Cortex of kidney (tissue), 1 donor: ENCODE measurements around the gene SUPT4H1.

Experiments
- DNase-seq: peaks from one replicate; lab custom pipeline; 2025; lab: John Stamatoyannopoulos, UW

SUPT4H1 gene

GRCh38 chr17:58329810-58330537, 22.0 kb downstream of the SUPT4H1 start:
- no peak for DNase-seq

- no peak for DNase-seq
Measured at GRCh38 chr17:58329035-58329809, 22.8 kb downstream of the SUPT4H1 start.

GRCh38 chr17:58328195-58329034, 23.6 kb downstream of the SUPT4H1 start, which contains the start of gene TSPOAP1:
TSPOAP1 (minus strand) TSS chr17:58328795; CDS start chr17:58327920, 875 bp downstream.
- no peak for DNase-seq

- DNase-seq, result no peak
Measured at GRCh38 chr17:58327363-58328194, 24.4 kb downstream of the SUPT4H1 start.

GRCh38 chr17:58326609-58327362, 25.2 kb downstream of the SUPT4H1 start:
- no peak for DNase-seq

GRCh38 chr17:58325976-58326468, 26.0 kb downstream of the SUPT4H1 start:
- no peak for DNase-seq

GRCh38 chr17:58325289-58325726, 26.7 kb downstream of the SUPT4H1 start:
- no peak for DNase-seq

- DNase-seq, result no peak
Measured at GRCh38 chr17:58324409-58325288, 27.4 kb downstream of the SUPT4H1 start.

- no peak for DNase-seq
Measured at GRCh38 chr17:58324056-58324408, 28.0 kb downstream of the SUPT4H1 start.

- DNase-seq, result no peak
Measured at GRCh38 chr17:58323366-58324055, 28.5 kb downstream of the SUPT4H1 start.

GRCh38 chr17:58322581-58323185, 29.3 kb downstream of the SUPT4H1 start:
- DNase-seq, result no peak

GRCh38 chr17:58321571-58322525, 30.2 kb downstream of the SUPT4H1 start:
- no peak for DNase-seq

- no peak for DNase-seq
Measured at GRCh38 chr17:58320570-58321323, 31.3 kb downstream of the SUPT4H1 start.

- DNase-seq, result no peak
Measured at GRCh38 chr17:58320163-58320558, 31.8 kb downstream of the SUPT4H1 start.

GRCh38 chr17:58319173-58320162, 32.5 kb downstream of the SUPT4H1 start:
- no peak for DNase-seq
